Breast epithelium (tissue), 4 donors: ENCODE measurements around the gene CXorf66. TPM values are rescaled to one million over a fixed set of nuclear protein-coding genes. Genes with fewer than 3 reads are reported as not detected.

Experiments used
- DNase-seq, 2 donors: peaks; one replicate each; pipeline ENCODE4 v3.0.0-alpha.2; 2019; ENCODE audit warnings: low spot score in 2 of 2
- H3K27ac ChIP-seq, 2 donors: fragments of 200-600 bp; sonication (generic) in 1 of 2; one replicate each; pipeline ENCODE4 v1.5.1; 2016 to 2019; ENCODE audit warnings: mild to moderate bottlenecking in 1 of 2
- H3K27me3 ChIP-seq, 2 donors: fragments of 200-600 bp; sonication (generic) in 1 of 2; one replicate each; pipeline versions ENCODE4 v1.5.1 to v1.6.0; 2017 to 2019; ENCODE audit warnings: control low read depth in 1 of 2, mild to moderate bottlenecking in 1 of 2
- H3K36me3 ChIP-seq: fragments of 200-600 bp; one replicate; pipeline ENCODE4 v1.5.1; 2019
- H3K4me1 ChIP-seq, 2 donors: fragments of 200-600 bp; sonication (generic); one replicate each; pipeline ENCODE4 v1.5.1; 2016 to 2019; ENCODE audit warnings: control low read depth in 1 of 2
- H3K4me3 ChIP-seq, 3 donors: fragments of 200-600 bp; sonication (generic); 1 replicate in 2 of 3; 2 replicates in 1 of 3; pipeline ENCODE4 v1.5.1; 2016 to 2019; ENCODE audit warnings: mild to moderate bottlenecking in 3 of 3, moderate library complexity in 2 of 3
- H3K9me3 ChIP-seq, 2 donors: fragments of 200-600 bp; sonication (generic) in 1 of 2; one replicate each; pipeline ENCODE4 v1.5.1; 2016 to 2019; ENCODE audit warnings: control low read depth in 1 of 2
- CTCF ChIP-seq, 3 donors: fragments of 450-650 bp; IDR thresholded peaks; one replicate each; pipeline ENCODE4 v1.5.1; 2016 to 2017; ENCODE audit warnings: antibody characterized with exemption in 3 of 3, mild to moderate bottlenecking in 3 of 3, moderate library complexity in 3 of 3
- POLR2A ChIP-seq: fragments of 450-650 bp; IDR thresholded peaks from one replicate; pipeline ENCODE4 v1.6.1; 2016; ENCODE audit warnings: antibody characterized with exemption, mild to moderate bottlenecking, moderate library complexity
- POLR2AphosphoS5 ChIP-seq, 3 donors: sonication (generic); formaldehyde crosslinking; IDR thresholded peaks; one replicate each; pipeline ENCODE4 v1.6.1; 2017; ENCODE audit warnings: antibody characterized with exemption in 3 of 3
- intact Hi-C: fragments of 100-400 bp; cut with DNase I; formaldehyde crosslinking; loops from one replicate; pipeline ENCODE4 v1.15.1; 2023; ENCODE audit warnings: low total_unique reads
- total RNA-seq, 3 donors: library from RNA; depleted of rRNA; stranded (reverse); fragments of >200 nt; gene quantifications; one replicate each; pipeline ENCODE4 v1.1.0, GENCODE V29; 2016

Gene CXorf66
- total RNA-seq, 3 donors from 2014 or later, result not detected

GRCh38 chrX:139949703-139950102, 15.6 kb downstream of the CXorf66 start:
- no peak for DNase-seq
- intact Hi-C loops, result no loop called here
- Histone ChIP-seq H3K36me3 (no peaks in the 10 kb centered on the region), H3K9me3 (no peaks in the 10 kb centered on the region), H3K27ac (no peak overlapping the region), H3K4me3 (no peak overlapping the region), H3K4me1 (no peaks in the 10 kb centered on the region), H3K27me3 (peaks cover 0 to 4% of the 10 kb centered on the region in 2 donors)
- no peak for TF ChIP-seq CTCF (IDR thresholded peaks at IDR 0.05)
- TF ChIP-seq POLR2A, result no peak
- TF ChIP-seq POLR2AphosphoS5 (IDR thresholded peaks at IDR 0.05), result no peak

- Histone ChIP-seq H3K4me3 (no peak overlapping the region), H3K27ac (no peak overlapping the region), H3K9me3 (no peaks in the 10 kb centered on the region), H3K27me3 (peaks cover 0 to 18% of the 10 kb centered on the region in 2 donors), H3K36me3 (no peaks in the 10 kb centered on the region), H3K4me1 (no peaks in the 10 kb centered on the region)
- intact Hi-C loops, result no loop called here
- no peak for TF ChIP-seq POLR2AphosphoS5 (IDR thresholded peaks at IDR 0.05)
- TF ChIP-seq POLR2A, result no peak
- TF ChIP-seq CTCF (IDR thresholded peaks at IDR 0.05), result no peak
- no peak for DNase-seq
Observed at GRCh38 chrX:139945075-139945474, 20.2 kb downstream of the CXorf66 start.

GRCh38 chrX:139936259-139936658, 29.1 kb downstream of the CXorf66 start:
- Histone ChIP-seq H3K36me3 (no peaks in the 10 kb centered on the region), H3K27me3 (peaks cover 0 to 18% of the 10 kb centered on the region in 2 donors), H3K9me3 (no peaks in the 10 kb centered on the region), H3K27ac (no peak overlapping the region), H3K4me1 (no peaks in the 10 kb centered on the region), H3K4me3 (no peak overlapping the region)
- no peak for DNase-seq
- TF ChIP-seq CTCF (IDR thresholded peaks at IDR 0.05) (no peak), POLR2AphosphoS5 (IDR thresholded peaks at IDR 0.05) (no peak), POLR2A (no peak)
- intact Hi-C loops, result no loop called here

GRCh38 chrX:139933904-139934303, 31.4 kb downstream of the CXorf66 start:
- no peaks in the 10 kb centered on the region for H3K36me3 ChIP-seq
- TF ChIP-seq POLR2AphosphoS5 (IDR thresholded peaks at IDR 0.05) (no peak), CTCF (IDR thresholded peaks at IDR 0.05) (no peak), POLR2A (no peak)
- peak overlapping the region; percentile 73 to 80 (median 79) for H3K4me3 ChIP-seq
- H3K27me3 ChIP-seq, result peaks cover 0 to 21% of the 10 kb centered on the region in 2 donors
- peak overlapping the region; percentile 96 to 98 for H3K27ac ChIP-seq
- intact Hi-C loops, result no loop called here
- H3K9me3 ChIP-seq, result no peaks in the 10 kb centered on the region
- no peaks in the 10 kb centered on the region for H3K4me1 ChIP-seq
- no peak for DNase-seq

- peak within 1 kb of the TSS; percentile 96 to 98 for H3K27ac ChIP-seq
- peaks cover 0 to 21% of the 10 kb centered on the region in 2 donors for H3K27me3 ChIP-seq
- TF ChIP-seq POLR2AphosphoS5 (IDR thresholded peaks at IDR 0.05) (peak in 2 of 3 donors; percentile 35 to 73), CTCF (IDR thresholded peaks at IDR 0.05) (no peak), POLR2A (no peak)
- peak within 1 kb of the TSS; percentile 73 to 80 (median 79) for H3K4me3 ChIP-seq
- intact Hi-C loops, result no loop called here
- H3K9me3 ChIP-seq, result no peaks in the 10 kb centered on the region
- H3K36me3 ChIP-seq, result no peaks in the 10 kb centered on the region
- no peaks in the 10 kb centered on the region for H3K4me1 ChIP-seq
- DNase-seq, result peak; percentile 76
Observed at GRCh38 chrX:139932901-139933796, 32.2 kb downstream of the CXorf66 start, which contains the start of gene ATP11C. TSS of gene ATP11C (minus strand) at chrX:139933053. CDS start at chrX:139932042, 1,011 bp downstream.
